Upper lobe of left lung (tissue), 4 donors: ENCODE results near the gene COMTD1.

Source experiments
- POLR2AphosphoS5 ChIP-seq, 2 donors: sonication (generic); formaldehyde crosslinking; IDR thresholded peaks; one replicate each; pipeline ENCODE4 v1.5.1; 2017; ENCODE audit warnings: antibody characterized with exemption in 2 of 2
- TF ChIP-seq, protein P1 (sequence below), 6 experiments: fragments of 450-650 bp in 4 of 6; fragments of 200-600 bp in 2 of 6; sonication (generic) in 2 of 6; IDR thresholded peaks; one replicate each; pipeline ENCODE4 v1.5.1; 2016 to 2019; ENCODE audit warnings: antibody characterized with exemption in 6 of 6

DNA sequence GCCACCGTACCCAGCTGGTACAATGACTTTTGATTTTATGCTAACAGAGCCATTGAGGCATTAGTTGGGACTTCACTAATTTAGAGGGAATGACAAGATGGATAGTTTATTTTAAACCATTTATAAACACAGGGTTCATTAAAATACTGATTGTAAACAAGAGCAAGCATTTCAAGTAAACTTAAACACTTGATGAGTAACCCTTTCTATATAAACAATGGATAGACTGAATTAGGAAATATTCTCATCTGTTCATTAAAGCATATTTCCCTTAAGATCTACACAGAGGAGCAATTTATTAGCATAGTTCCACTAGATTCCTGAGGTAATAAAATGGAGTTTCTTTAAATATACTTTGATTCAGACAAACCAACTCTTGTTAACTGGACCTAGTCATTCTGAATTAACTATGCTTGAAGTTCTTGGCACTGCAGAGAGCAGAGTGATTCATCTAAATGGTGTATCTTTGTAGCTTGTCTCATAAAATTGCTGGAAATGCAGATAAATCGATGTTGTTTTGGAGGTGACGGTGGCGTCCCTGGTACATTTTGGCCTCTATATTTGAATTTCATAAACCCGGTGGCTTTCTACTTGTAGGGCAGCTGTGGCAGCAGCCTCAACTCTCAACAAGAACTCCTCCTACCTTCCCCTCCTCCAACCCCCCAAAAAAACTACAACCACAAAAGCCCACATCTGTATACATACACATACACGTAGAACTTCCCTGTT, 40.6 kb downstream of the COMTD1 start:
- TF ChIP-seq, protein P1, sequence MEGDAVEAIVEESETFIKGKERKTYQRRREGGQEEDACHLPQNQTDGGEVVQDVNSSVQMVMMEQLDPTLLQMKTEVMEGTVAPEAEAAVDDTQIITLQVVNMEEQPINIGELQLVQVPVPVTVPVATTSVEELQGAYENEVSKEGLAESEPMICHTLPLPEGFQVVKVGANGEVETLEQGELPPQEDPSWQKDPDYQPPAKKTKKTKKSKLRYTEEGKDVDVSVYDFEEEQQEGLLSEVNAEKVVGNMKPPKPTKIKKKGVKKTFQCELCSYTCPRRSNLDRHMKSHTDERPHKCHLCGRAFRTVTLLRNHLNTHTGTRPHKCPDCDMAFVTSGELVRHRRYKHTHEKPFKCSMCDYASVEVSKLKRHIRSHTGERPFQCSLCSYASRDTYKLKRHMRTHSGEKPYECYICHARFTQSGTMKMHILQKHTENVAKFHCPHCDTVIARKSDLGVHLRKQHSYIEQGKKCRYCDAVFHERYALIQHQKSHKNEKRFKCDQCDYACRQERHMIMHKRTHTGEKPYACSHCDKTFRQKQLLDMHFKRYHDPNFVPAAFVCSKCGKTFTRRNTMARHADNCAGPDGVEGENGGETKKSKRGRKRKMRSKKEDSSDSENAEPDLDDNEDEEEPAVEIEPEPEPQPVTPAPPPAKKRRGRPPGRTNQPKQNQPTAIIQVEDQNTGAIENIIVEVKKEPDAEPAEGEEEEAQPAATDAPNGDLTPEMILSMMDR (IDR thresholded peaks at IDR 0.05), result no peak
- no peak for TF ChIP-seq POLR2AphosphoS5 (IDR thresholded peaks at IDR 0.05)
